HCT116 (cell line): ENCODE data around the gene WDR37. TPM values are rescaled to one million over a fixed set of nuclear protein-coding genes. Genes with fewer than 3 reads are reported as not detected.

Experiments used
- ATAC-seq: fragments of 200-7000 bp; cut with Tn5 transposase; 2 replicates; pipeline ENCODE4 v1.9.1; 2020; ENCODE audit warnings: mild to moderate bottlenecking, moderate library complexity
- BruUV-seq: library from RNA; stranded (reverse); fragments of 400-500 nt; replicated peaks from 2 replicates; lab custom pipeline; 2021; lab: Mats Ljungman, UMichigan
- CTCF ChIA-PET: fragments of 300-600 bp; sonication (Branson Sonifier 250); formaldehyde crosslinking; loops from one replicate; lab custom pipeline; 2021; ENCODE audit warnings: antibody characterized with exemption; lab: Charles Lee
- POLR2A ChIA-PET: fragments of 300-600, 350-600 bp; sonication (Branson Sonifier 250); formaldehyde crosslinking; loops from one replicate; lab custom pipeline; 2021; ENCODE audit warnings: antibody characterized with exemption; lab: Charles Lee
- RAD21 ChIA-PET, 2 experiments: fragments of 300-600 bp; sonication (Branson Sonifier 250); formaldehyde crosslinking; loops; one replicate each; lab custom pipeline; 2023; ENCODE audit warnings: low total read pairs in 2 of 2; ENCODE audit not compliant: uncharacterized antibody in 2 of 2, unreplicated experiment in 2 of 2, low non-redundant PET in 1 of 2; lab: Charles Lee
- DNase-seq: peaks from one replicate; pipeline ENCODE4 v3.0.0-alpha.2; 2010; ENCODE audit warnings: low read depth, low spot score
- H2AFZ ChIP-seq: fragments of 200-600 bp; shearing (Covaris generic), sonication (generic); 2 replicates; pipeline ENCODE4 v1.6.1; 2017; ENCODE audit warnings: low read depth, mixed run types, mixed read lengths, antibody characterized with exemption, low read length; ENCODE audit not compliant: poor library complexity, severe bottlenecking
- H3K27ac ChIP-seq: 2 replicates; pipeline ENCODE4 v1.5.1; 2012; ENCODE audit warnings: low read depth, low read length
- H3K27me3 ChIP-seq: fragments of 200-600 bp; sonication (generic); 2 replicates; pipeline ENCODE4 v1.6.1; 2016; ENCODE audit warnings: mixed run types, low read length, mixed read lengths; ENCODE audit not compliant: insufficient read depth
- H3K36me3 ChIP-seq, 2 experiments: fragments of 200-500 bp in 1 of 2; fragments of 200-600 bp in 1 of 2; sonication (Bioruptor generic) in 1 of 2; sonication (generic) in 1 of 2; 2 replicates each; pipeline versions ENCODE4 v1.5.1 to v1.6.1; 2014 to 2016; ENCODE audit warnings: low read length in 2 of 2, inconsistent platforms in 1 of 2, mixed read lengths in 1 of 2, mixed run types in 1 of 2; ENCODE audit not compliant: insufficient read depth in 2 of 2, control insufficient read depth in 1 of 2
- H3K4me1 ChIP-seq, 2 experiments: fragments of 200-600 bp in 1 of 2; sonication (generic) in 1 of 2; 2 replicates each; pipeline versions ENCODE4 v1.5.1 to v1.6.1; 2012 to 2017; ENCODE audit warnings: low read length in 2 of 2, inconsistent platforms in 1 of 2, mild to moderate bottlenecking in 1 of 2, mixed read lengths in 1 of 2, mixed run types in 1 of 2, moderate library complexity in 1 of 2; ENCODE audit not compliant: insufficient read depth in 2 of 2, control insufficient read depth in 1 of 2
- H3K4me2 ChIP-seq: fragments of 200-600 bp; sonication (generic); 2 replicates; pipeline ENCODE4 v1.6.1; 2017; ENCODE audit warnings: mixed run types, low read length, mixed read lengths
- H3K4me3 ChIP-seq, 2 experiments: fragments of 200-600 bp in 1 of 2; sonication (generic) in 1 of 2; replicated peaks in 1 of 2; 2 replicates each; pipeline ENCODE4 v1.5.1; 2011 to 2016; ENCODE audit warnings: low read length in 2 of 2, control low read depth in 1 of 2, low read depth in 1 of 2, mild to moderate bottlenecking in 1 of 2, mixed read lengths in 1 of 2, mixed run types in 1 of 2
- H3K79me2 ChIP-seq: fragments of 200-600 bp; sonication (generic); 2 replicates; pipeline ENCODE4 v1.6.1; 2017; ENCODE audit warnings: mild to moderate bottlenecking, mixed run types, low read length, moderate library complexity, mixed read lengths; ENCODE audit not compliant: insufficient read depth
- H3K9ac ChIP-seq: fragments of 200-600 bp; sonication (generic); 2 replicates; pipeline ENCODE4 v1.6.1; 2016; ENCODE audit warnings: low read length, mixed read lengths
- H3K9me2 ChIP-seq: fragments of 200-600 bp; sonication (generic), shearing (Covaris generic); 2 replicates; pipeline ENCODE4 v1.6.1; 2017; ENCODE audit warnings: mixed run types, mild to moderate bottlenecking, moderate library complexity; ENCODE audit not compliant: insufficient read depth
- H3K9me3 ChIP-seq, 2 experiments: fragments of 200-500 bp in 1 of 2; fragments of 200-600 bp in 1 of 2; sonication (Bioruptor generic) in 1 of 2; sonication (generic) in 1 of 2; 2 replicates each; pipeline ENCODE4 v1.6.1; 2014 to 2017; ENCODE audit warnings: low read length in 2 of 2, mixed read lengths in 2 of 2, inconsistent platforms in 1 of 2, low read depth in 1 of 2, mild to moderate bottlenecking in 1 of 2, mixed run types in 1 of 2, moderate library complexity in 1 of 2; ENCODE audit not compliant: control insufficient read depth in 1 of 2, insufficient read depth in 1 of 2
- H4K20me1 ChIP-seq: fragments of 200-600 bp; sonication (generic), shearing (Covaris generic); 2 replicates; pipeline ENCODE4 v1.6.1; 2017; ENCODE audit warnings: mixed run types, mild to moderate bottlenecking, moderate library complexity; ENCODE audit not compliant: insufficient read depth
- CBX3 ChIP-seq: IDR thresholded peaks from 2 replicates; pipeline ENCODE4 v1.6.1; 2012; ENCODE audit warnings: low read depth
- ELF1 ChIP-seq: IDR thresholded peaks from 2 replicates; pipeline ENCODE4 v1.6.1; 2012; ENCODE audit warnings: low read depth, borderline replicate concordance
- FOSL1 ChIP-seq: IDR thresholded peaks from 2 replicates; pipeline ENCODE4 v1.6.1; 2012; ENCODE audit warnings: low read depth
- MAX ChIP-seq: IDR thresholded peaks from 2 replicates; pipeline ENCODE4 v1.6.1; 2012
- POLR2A ChIP-seq: IDR thresholded peaks from 2 replicates; pipeline ENCODE4 v1.7.0; 2011; ENCODE audit warnings: borderline replicate concordance; ENCODE audit not compliant: insufficient read depth, insufficient read length; ENCODE audit errors: extremely low read depth
- POLR2AphosphoS5 ChIP-seq: IDR thresholded peaks from 2 replicates; pipeline ENCODE4 v1.6.1; 2011; ENCODE audit warnings: mild to moderate bottlenecking, low read depth, low read length, moderate library complexity
- RAD21 ChIP-seq: IDR thresholded peaks from 2 replicates; pipeline ENCODE4 v1.6.1; 2012; ENCODE audit warnings: low read depth, mild to moderate bottlenecking
- SIN3A ChIP-seq: IDR thresholded peaks from 2 replicates; pipeline ENCODE4 v1.6.1; 2012; ENCODE audit warnings: low read depth
- SRF ChIP-seq: IDR thresholded peaks from 2 replicates; pipeline ENCODE4 v1.6.1; 2012; ENCODE audit warnings: low read depth
- TCF7L2 ChIP-seq: IDR thresholded peaks from 2 replicates; pipeline ENCODE4 v1.7.0; 2011; ENCODE audit warnings: borderline replicate concordance, inconsistent platforms; ENCODE audit not compliant: insufficient read depth, insufficient read length; ENCODE audit errors: extremely low read depth
- ZBTB33 ChIP-seq: IDR thresholded peaks from 2 replicates; pipeline ENCODE4 v1.6.1; 2011; ENCODE audit warnings: mild to moderate bottlenecking, low read length, moderate library complexity; ENCODE audit not compliant: insufficient replicate concordance; ENCODE audit errors: extremely low read depth
- ZFX ChIP-seq: fragments of 450-650 bp; IDR thresholded peaks from 2 replicates; pipeline ENCODE4 v1.6.1; 2017
- ZNF274 ChIP-seq: fragments of 200-500 bp; sonication (Bioruptor generic); IDR thresholded peaks from 2 replicates; pipeline ENCODE4 v1.6.1; 2014; ENCODE audit warnings: mild to moderate bottlenecking, low read depth, low read length, inconsistent platforms
- intact Hi-C: fragments of 100-400 bp; cut with micrococcal nuclease; formaldehyde crosslinking; loops from 2 replicates; pipeline ENCODE4 v1.10.0; 2022
- total RNA-seq: library from RNA; stranded (reverse); gene quantifications from one replicate; pipeline ENCODE4 v1.2.1, GENCODE V29; 2021; ENCODE audit not compliant: unreplicated experiment
- TF ChIP-seq, protein P1 (sequence below): IDR thresholded peaks from 2 replicates; pipeline ENCODE4 v1.6.1; 2012; ENCODE audit warnings: low read depth

Gene WDR37
- total RNA-seq, 1 experiment from 2014 or later: 9.1 TPM

GRCh38 chr10:1025683-1026082 is 30.5 kb upstream of the WDR37 start, which contains the start of gene IDI2:
TSS of gene IDI2 (minus strand) at chr10:1025859. CDS start at chr10:1024723, 1,136 bp downstream.
- Histone ChIP-seq H3K9me3 (no peaks in the 10 kb centered on the region), H3K4me1 (no peaks in the 10 kb centered on the region), H3K36me3 (no peaks in the 10 kb centered on the region), H3K27ac (no peak within 1 kb of the TSS), H3K4me2 (no peak within 1 kb of the TSS), H3K27me3 (no peaks in the 10 kb centered on the region), H3K9me2 (no peaks in the 10 kb centered on the region)
- ATAC-seq: no peak
- no TSS peak for BruUV-seq
- intact Hi-C loops: no loop called here
- TF ChIP-seq ZBTB33: no peak
- no peak for TF ChIP-seq SIN3A
- TF ChIP-seq, all 23 proteins: peak for 0
- H3K4me3 ChIP-seq: no peak within 1 kb of the TSS
- no peak within 1 kb of the TSS for H2AFZ ChIP-seq
- H4K20me1 ChIP-seq: no peaks in the 10 kb centered on the region
- ChIA-PET RAD21 (no interaction called here), CTCF (no interaction called here), POLR2A (no interaction called here)
- no peak within 1 kb of the TSS for H3K9ac ChIP-seq
- no peaks in the 10 kb centered on the region for H3K79me2 ChIP-seq
- no peak for DNase-seq

- ChIA-PET POLR2A (no interaction called here), CTCF (no interaction called here), RAD21 (no interaction called here)
- Histone ChIP-seq H4K20me1 (no peaks in the 10 kb centered on the region), H3K4me3 (no peak overlapping the region), H3K9me3 (no peaks in the 10 kb centered on the region), H3K79me2 (no peaks in the 10 kb centered on the region), H3K9me2 (no peaks in the 10 kb centered on the region), H3K4me2 (no peak overlapping the region), H2AFZ (no peak overlapping the region), H3K9ac (no peak overlapping the region), H3K27me3 (no peaks in the 10 kb centered on the region), H3K36me3 (no peaks in the 10 kb centered on the region), H3K4me1 (no peaks in the 10 kb centered on the region), H3K27ac (no peak overlapping the region)
- ATAC-seq (no peak), DNase-seq (no peak)
- intact Hi-C loops: no loop called here
- no TSS peak for BruUV-seq
- no peak for TF ChIP-seq RAD21
- TF ChIP-seq CBX3: no peak
- no peak for TF ChIP-seq ELF1
- TF ChIP-seq POLR2AphosphoS5: no peak
- no peak for TF ChIP-seq TCF7L2
- TF ChIP-seq, protein P1, sequence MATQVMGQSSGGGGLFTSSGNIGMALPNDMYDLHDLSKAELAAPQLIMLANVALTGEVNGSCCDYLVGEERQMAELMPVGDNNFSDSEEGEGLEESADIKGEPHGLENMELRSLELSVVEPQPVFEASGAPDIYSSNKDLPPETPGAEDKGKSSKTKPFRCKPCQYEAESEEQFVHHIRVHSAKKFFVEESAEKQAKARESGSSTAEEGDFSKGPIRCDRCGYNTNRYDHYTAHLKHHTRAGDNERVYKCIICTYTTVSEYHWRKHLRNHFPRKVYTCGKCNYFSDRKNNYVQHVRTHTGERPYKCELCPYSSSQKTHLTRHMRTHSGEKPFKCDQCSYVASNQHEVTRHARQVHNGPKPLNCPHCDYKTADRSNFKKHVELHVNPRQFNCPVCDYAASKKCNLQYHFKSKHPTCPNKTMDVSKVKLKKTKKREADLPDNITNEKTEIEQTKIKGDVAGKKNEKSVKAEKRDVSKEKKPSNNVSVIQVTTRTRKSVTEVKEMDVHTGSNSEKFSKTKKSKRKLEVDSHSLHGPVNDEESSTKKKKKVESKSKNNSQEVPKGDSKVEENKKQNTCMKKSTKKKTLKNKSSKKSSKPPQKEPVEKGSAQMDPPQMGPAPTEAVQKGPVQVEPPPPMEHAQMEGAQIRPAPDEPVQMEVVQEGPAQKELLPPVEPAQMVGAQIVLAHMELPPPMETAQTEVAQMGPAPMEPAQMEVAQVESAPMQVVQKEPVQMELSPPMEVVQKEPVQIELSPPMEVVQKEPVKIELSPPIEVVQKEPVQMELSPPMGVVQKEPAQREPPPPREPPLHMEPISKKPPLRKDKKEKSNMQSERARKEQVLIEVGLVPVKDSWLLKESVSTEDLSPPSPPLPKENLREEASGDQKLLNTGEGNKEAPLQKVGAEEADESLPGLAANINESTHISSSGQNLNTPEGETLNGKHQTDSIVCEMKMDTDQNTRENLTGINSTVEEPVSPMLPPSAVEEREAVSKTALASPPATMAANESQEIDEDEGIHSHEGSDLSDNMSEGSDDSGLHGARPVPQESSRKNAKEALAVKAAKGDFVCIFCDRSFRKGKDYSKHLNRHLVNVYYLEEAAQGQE: no peak
- no peak for TF ChIP-seq POLR2A
- TF ChIP-seq FOSL1: no peak
- TF ChIP-seq ZFX: no peak
- TF ChIP-seq ZNF274: no peak
- no peak for TF ChIP-seq MAX
- TF ChIP-seq SRF: no peak
Measured at GRCh38 chr10:1026578-1026977, 29.6 kb upstream of the WDR37 start.
